Left renal pelvis (tissue), 4 donors: ENCODE results near the gene DCBLD1. TPM values are rescaled to one million over a fixed set of nuclear protein-coding genes. Genes with fewer than 3 reads are reported as not detected.

Experiments
- polyA plus RNA-seq, 4 donors: library from polyadenylated mRNA; unstranded; fragments of 120-200 nt; gene quantifications; one replicate each; pipeline ENCODE4 v1.2.1, GENCODE V29; 2013; ENCODE audit not compliant: insufficient read length in 4 of 4

Gene DCBLD1
- polyA plus RNA-seq, 4 donors: 4.9 to 13.2 (median 11.9) TPM

Other genes starting within 250 kb of the DCBLD1 start
- gene VGLL2, start 217.1 kb upstream of the DCBLD1 start, polyA plus RNA-seq: not detected
- gene ROS1, start 56.7 kb upstream of the DCBLD1 start, polyA plus RNA-seq: under 1 TPM in 3 of 4 donors, not detected in 1; 0.11 to 0.70 (median 0.23) TPM
- 10 to 100 TPM; 61.2 to 76.7 (median 62.4) TPM for gene GOPC, start 119.8 kb downstream of the DCBLD1 start, polyA plus RNA-seq
- gene NUS1, start 192.8 kb downstream of the DCBLD1 start, polyA plus RNA-seq: 10 to 100 TPM; 46.5 to 67.5 (median 55.8) TPM